GM12875 (cell line): ENCODE data around the gene GUCY1A2.
"Not testable (repeated sequence)": the region's sequence is repeated elsewhere in the genome, so short reads cannot be mapped to it uniquely, and the experiment has no call there.

ENCODE experiments used
- H3K4me3 ChIP-seq: one replicate; pipeline ENCODE4 v1.5.1; 2011; ENCODE audit warnings: low read depth, low read length, control low read depth
- CTCF ChIP-seq: IDR thresholded peaks from 2 replicates; pipeline ENCODE4 v1.5.1; 2011; ENCODE audit warnings: low read depth, mild to moderate bottlenecking, control low read depth, inconsistent platforms, low read length, moderate library complexity, borderline replicate concordance; ENCODE audit not compliant: insufficient read depth

Gene GUCY1A2

GRCh38 chr11:107018219-107018901, at the start of gene GUCY1A2:
GUCY1A2 (minus strand) TSS chr11:107018476; CDS start chr11:107018055, 421 bp downstream.
- peak within 1 kb of the TSS; percentile 46 for H3K4me3 ChIP-seq
- no peak for TF ChIP-seq CTCF

GRCh38 chr11:107054391-107054790, 36.1 kb upstream of the GUCY1A2 start:
- no peak for TF ChIP-seq CTCF

GRCh38 chr11:107051332-107051731, 33.1 kb upstream of the GUCY1A2 start:
- not testable (repeated sequence) for H3K4me3 ChIP-seq

More at GRCh38 chr11:107054391-107054790, 36.1 kb upstream of the GUCY1A2 start:
- H3K4me3 ChIP-seq, result no peak overlapping the region

- not testable (repeated sequence) for H3K4me3 ChIP-seq
These were observed 32.6 kb upstream of the GUCY1A2 start for GRCh38 chr11:107050899-107051298.

GRCh38 chr11:107050121-107050520, 31.8 kb upstream of the GUCY1A2 start:
- no peak for TF ChIP-seq CTCF
- H3K4me3 ChIP-seq, result no peak overlapping the region

- TF ChIP-seq CTCF, result no peak
These were observed 26.2 kb upstream of the GUCY1A2 start for GRCh38 chr11:107044503-107044902.

GRCh38 chr11:107043242-107044006, 25.1 kb upstream of the GUCY1A2 start:
- TF ChIP-seq CTCF, result no peak
- no peak overlapping the region for H3K4me3 ChIP-seq

More at GRCh38 chr11:107044503-107044902, 26.2 kb upstream of the GUCY1A2 start:
- H3K4me3 ChIP-seq, result no peak overlapping the region

GRCh38 chr11:107042748-107043147, 24.5 kb upstream of the GUCY1A2 start:
- no peak for TF ChIP-seq CTCF
- H3K4me3 ChIP-seq, result no peak overlapping the region
